H9 (cell line): Measurements from ENCODE around the gene AP2A2. TPM values are rescaled to one million over a fixed set of nuclear protein-coding genes. Genes with fewer than 3 reads are reported as not detected.

ENCODE experiments used
- DNase-seq: peaks from one replicate; pipeline ENCODE4 v3.0.0-alpha.2; 2017
- H2AFZ ChIP-seq: one replicate; pipeline ENCODE4 v1.6.1; 2013; ENCODE audit warnings: mild to moderate bottlenecking, low read length, control low read depth, moderate library complexity
- H2AK5ac ChIP-seq: 2 replicates; pipeline ENCODE4 v1.6.1; 2013; ENCODE audit warnings: low read length, control low read depth, mixed read lengths; ENCODE audit not compliant: insufficient read length
- H2BK120ac ChIP-seq: one replicate; pipeline ENCODE4 v1.6.1; 2013; ENCODE audit warnings: low read depth, mild to moderate bottlenecking, low read length, control low read depth, inconsistent platforms; ENCODE audit not compliant: poor library complexity, severe bottlenecking
- H2BK12ac ChIP-seq: 2 replicates; pipeline ENCODE4 v1.6.1; 2013; ENCODE audit warnings: low read length, control low read depth, mixed read lengths, low read depth; ENCODE audit not compliant: insufficient read length
- H2BK15ac ChIP-seq: 2 replicates; pipeline ENCODE4 v1.6.1; 2013; ENCODE audit warnings: low read depth, low read length, control low read depth
- H2BK20ac ChIP-seq: one replicate; pipeline ENCODE4 v1.6.1; 2013; ENCODE audit warnings: low read depth, mild to moderate bottlenecking, low read length, control low read depth, inconsistent platforms; ENCODE audit not compliant: poor library complexity, severe bottlenecking
- H2BK5ac ChIP-seq: 2 replicates; pipeline ENCODE4 v1.6.1; 2013; ENCODE audit warnings: low read length, control low read depth, mixed read lengths; ENCODE audit not compliant: insufficient read length
- H3K14ac ChIP-seq: 2 replicates; pipeline ENCODE4 v1.6.1; 2013; ENCODE audit warnings: low read length, control low read depth; ENCODE audit not compliant: insufficient read depth
- H3K18ac ChIP-seq: 2 replicates; pipeline ENCODE4 v1.6.1; 2013; ENCODE audit warnings: low read depth, mild to moderate bottlenecking, mixed read lengths, low read length, control low read depth; ENCODE audit not compliant: insufficient read length
- H3K23ac ChIP-seq: 2 replicates; pipeline ENCODE4 v1.6.1; 2013; ENCODE audit warnings: low read length, control low read depth, mixed read lengths, low read depth; ENCODE audit not compliant: insufficient read length
- H3K23me2 ChIP-seq: 2 replicates; pipeline ENCODE4 v1.6.1; 2013; ENCODE audit warnings: low read depth, mild to moderate bottlenecking, mixed read lengths, low read length, control low read depth; ENCODE audit not compliant: insufficient read length, poor library complexity, severe bottlenecking
- H3K27ac ChIP-seq: 2 replicates; pipeline ENCODE4 v1.5.1; 2013; ENCODE audit warnings: low read length, control low read depth, mixed read lengths, low read depth; ENCODE audit not compliant: insufficient read length
- H3K27me3 ChIP-seq: 2 replicates; pipeline ENCODE4 v1.6.1; 2013; ENCODE audit warnings: low read length, control low read depth, inconsistent platforms; ENCODE audit not compliant: insufficient read depth
- H3K4ac ChIP-seq: 2 replicates; pipeline ENCODE4 v1.6.1; 2013; ENCODE audit warnings: low read depth, mild to moderate bottlenecking, control low read depth, inconsistent platforms, low read length, moderate library complexity
- H3K4me1 ChIP-seq: 2 replicates; pipeline ENCODE4 v1.6.1; 2013; ENCODE audit warnings: low read length, control low read depth, inconsistent platforms; ENCODE audit not compliant: insufficient read depth
- H3K4me2 ChIP-seq: 2 replicates; pipeline ENCODE4 v1.6.1; 2013; ENCODE audit warnings: low read length, control low read depth, mixed read lengths; ENCODE audit not compliant: insufficient read length, insufficient read depth
- H3K56ac ChIP-seq: 2 replicates; pipeline ENCODE4 v1.6.1; 2013; ENCODE audit warnings: low read depth, mild to moderate bottlenecking, mixed read lengths, low read length, control low read depth; ENCODE audit not compliant: insufficient read length
- H3K79me1 ChIP-seq: 2 replicates; pipeline ENCODE4 v1.6.1; 2013; ENCODE audit warnings: low read depth, mild to moderate bottlenecking, moderate library complexity, low read length, control low read depth, inconsistent platforms; ENCODE audit not compliant: insufficient read depth, poor library complexity, severe bottlenecking
- H3K79me2 ChIP-seq: 2 replicates; pipeline ENCODE4 v1.6.1; 2013; ENCODE audit warnings: low read length, control low read depth, inconsistent platforms; ENCODE audit not compliant: insufficient read depth
- H3K9ac ChIP-seq: 2 replicates; pipeline ENCODE4 v1.6.1; 2013; ENCODE audit warnings: low read length, control low read depth, mixed read lengths; ENCODE audit not compliant: insufficient read length; ENCODE audit errors: extremely low read depth
- H3K9me3 ChIP-seq: one replicate; pipeline ENCODE4 v1.6.1; 2013; ENCODE audit warnings: low read depth, low read length, inconsistent platforms; ENCODE audit not compliant: control insufficient read depth
- H3T11ph ChIP-seq: one replicate; pipeline ENCODE4 v1.6.1; 2013; ENCODE audit warnings: mild to moderate bottlenecking, low read length, control low read depth, inconsistent platforms
- H4K20me1 ChIP-seq: one replicate; pipeline ENCODE4 v1.6.1; 2013; ENCODE audit not compliant: control insufficient read depth, insufficient read length, insufficient read depth
- H4K5ac ChIP-seq: 2 replicates; pipeline ENCODE4 v1.6.1; 2013; ENCODE audit warnings: low read depth, mild to moderate bottlenecking, mixed read lengths, low read length, control low read depth; ENCODE audit not compliant: insufficient read length
- H4K8ac ChIP-seq: replicated peaks from 2 replicates; pipeline ENCODE4 v1.6.1; 2013; ENCODE audit warnings: low read length, control low read depth, mixed read lengths, low read depth; ENCODE audit not compliant: insufficient read length
- H4K91ac ChIP-seq: 2 replicates; pipeline ENCODE4 v1.6.1; 2013; ENCODE audit warnings: low read depth, mild to moderate bottlenecking, moderate library complexity, mixed read lengths, low read length, control low read depth; ENCODE audit not compliant: insufficient read length
- H3K27ac Mint-ChIP-seq, 3 experiments: 2 replicates in 2 of 3; 3 replicates in 1 of 3; pipeline ENCODE4 v1.8.0; 2020 to 2021; ENCODE audit warnings: mixed read lengths in 3 of 3, mild to moderate bottlenecking in 1 of 3, moderate library complexity in 1 of 3
- H3K27me3 Mint-ChIP-seq: 2 replicates; pipeline ENCODE4 v1.8.0; 2021; ENCODE audit warnings: low read depth, mild to moderate bottlenecking, moderate library complexity, mixed read lengths
- H3K36me3 Mint-ChIP-seq, 3 experiments: 2 replicates in 2 of 3; 3 replicates in 1 of 3; pipeline ENCODE4 v1.8.0; 2020 to 2021; ENCODE audit warnings: low read depth in 3 of 3, mixed read lengths in 3 of 3; ENCODE audit not compliant: insufficient read depth in 1 of 3
- H3K4me1 Mint-ChIP-seq, 2 experiments: 2 replicates each; pipeline ENCODE4 v1.8.0; 2020; ENCODE audit warnings: mixed read lengths in 2 of 2
- H3K4me3 Mint-ChIP-seq, 2 experiments: 2 replicates in 1 of 2; 3 replicates in 1 of 2; pipeline ENCODE4 v1.8.0; 2020 to 2021; ENCODE audit warnings: mild to moderate bottlenecking in 2 of 2, mixed read lengths in 2 of 2, moderate library complexity in 1 of 2
- H3K9me3 Mint-ChIP-seq, 2 experiments: 2 replicates in 1 of 2; 3 replicates in 1 of 2; pipeline ENCODE4 v1.8.0; 2020; ENCODE audit warnings: mild to moderate bottlenecking in 2 of 2, mixed read lengths in 2 of 2, moderate library complexity in 1 of 2
- CTCF ChIP-seq: fragments of 200-600 bp; sonication (generic); conservative IDR thresholded peaks from 3 replicates; pipeline ENCODE4 v1.8.0; 2021; ENCODE audit warnings: antibody characterized with exemption, mild to moderate bottlenecking
- WGBS: extraction: QIAGEN DNeasy Blood & Tissue Kit; methylation state at CpG from one replicate; pipeline ENCODE4 v1.1.7; 2013; ENCODE audit warnings: missing lambda C conversion rate, low lambda C conversion rate, mixed read lengths; ENCODE audit not compliant: insufficient read length; ENCODE audit errors: extremely low coverage; 5-methylcytosine and 5-hydroxymethylcytosine counted together
- total RNA-seq: library from RNA; stranded (reverse); gene quantifications from 2 replicates; pipeline ENCODE4 v1.2.1, GENCODE V29; 2021

AP2A2 gene
- total RNA-seq, 1 experiment from 2014 or later = 53.7 TPM

GRCh38 chr11:1054143-1055108 lies 128.8 kb downstream of the AP2A2 start:
- Histone ChIP-seq H3K9ac (no peak overlapping the region), H4K91ac (no peak overlapping the region), H2BK5ac (no peak overlapping the region), H3K23ac (no peak overlapping the region), H3K9me3 (no peaks in the 10 kb centered on the region), H4K8ac (no peak overlapping the region), H3K56ac (no peak overlapping the region), H3K79me2 (no peaks in the 10 kb centered on the region), H2BK20ac (no peak overlapping the region), H3K14ac (no peak overlapping the region), H3T11ph (no peak overlapping the region), H2AK5ac (no peak overlapping the region), H2BK120ac (no peak overlapping the region), H2BK12ac (no peak overlapping the region), H2BK15ac (no peak overlapping the region), H3K4ac (no peak overlapping the region), H4K20me1 (no peaks in the 10 kb centered on the region), H3K27ac (no peak overlapping the region), H4K5ac (no peak overlapping the region), H3K4me1 (no peaks in the 10 kb centered on the region), H3K79me1 (no peaks in the 10 kb centered on the region), H3K23me2 (no peaks in the 10 kb centered on the region), H3K4me2 (no peak overlapping the region), H3K18ac (no peak overlapping the region), H3K27me3 (no peaks in the 10 kb centered on the region), H2AFZ (no peak overlapping the region)
- H3K9me3 Mint-ChIP-seq = peaks cover 0 to 3% of the 10 kb centered on the region in 2 experiments; a peak in 1 of 5 replicates
- H3K4me3 Mint-ChIP-seq = no peak overlapping the region
- no peaks in the 10 kb centered on the region; a peak in 1 of 7 replicates for H3K36me3 Mint-ChIP-seq
- no CpG with 5 or more reads among the region's 25 CpGs for WGBS
- H3K27me3 Mint-ChIP-seq = peaks cover 12% of the 10 kb centered on the region
- H3K27ac Mint-ChIP-seq = no peak overlapping the region
- H3K4me1 Mint-ChIP-seq = peaks cover 0 to 7% of the 10 kb centered on the region in 2 experiments; a peak in 2 of 4 replicates
- TF ChIP-seq CTCF = no peak
- DNase-seq = no peak
